Measurements from ENCODE around the gene GRM7.

The GRM7 gene

DNA sequence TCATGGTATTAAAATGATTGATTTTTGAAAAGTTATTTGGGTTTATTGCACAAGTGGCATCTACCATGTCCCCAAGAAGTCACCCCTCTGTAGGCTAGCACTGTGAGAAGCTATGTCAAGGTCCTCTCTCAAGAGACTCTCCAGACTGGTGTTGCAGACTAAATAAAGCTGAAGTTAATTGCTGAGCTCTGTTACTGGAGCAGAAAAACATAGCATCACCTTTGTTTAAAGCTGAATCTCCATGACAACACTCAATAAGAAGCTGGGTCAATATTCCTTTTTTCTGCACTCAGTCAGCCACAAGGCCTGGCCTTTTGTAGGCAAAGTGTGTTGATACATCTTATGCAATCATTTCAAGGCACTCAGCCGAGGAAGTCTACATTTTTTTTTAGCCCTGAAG, 834.1 kb downstream of the GRM7 start:
- TF ChIP-seq GATA2 (IDR thresholded peaks at IDR 0.05; ENCODE audit: low read depth, low read length): no peak
- no peak for TF ChIP-seq GATA3 (IDR thresholded peaks at IDR 0.05; ENCODE audit: low read depth, low read length)

- TF ChIP-seq GATA3 (IDR thresholded peaks at IDR 0.05; ENCODE audit: low read depth, low read length): no peak
- TF ChIP-seq GATA2 (IDR thresholded peaks at IDR 0.05; ENCODE audit: low read depth, low read length): no peak
These were observed 835.4 kb downstream of the GRM7 start for GRCh38 chr3:7696320-7696719.

DNA sequence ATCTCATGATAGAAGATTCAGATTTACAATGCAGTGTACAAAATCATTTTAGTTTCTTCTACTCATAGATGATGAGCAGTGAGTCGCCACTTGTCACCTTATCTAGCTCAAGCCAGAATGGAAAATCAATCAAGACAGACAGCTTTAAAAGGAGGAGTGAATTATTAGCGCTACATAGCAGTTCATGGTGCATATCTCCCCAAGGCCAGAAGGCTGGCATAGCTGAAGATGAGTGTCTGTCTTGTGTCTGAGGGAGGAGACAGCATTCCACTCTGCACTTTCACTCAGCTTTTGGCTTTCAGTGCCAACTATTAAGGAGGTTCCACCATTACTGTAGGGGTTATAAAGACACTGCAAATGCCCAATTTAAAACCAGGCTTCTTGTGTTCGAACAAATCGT, 836.6 kb downstream of the GRM7 start:
- TF ChIP-seq GATA3 (IDR thresholded peaks at IDR 0.05; ENCODE audit: low read depth, low read length): no peak
- no peak for TF ChIP-seq GATA2 (IDR thresholded peaks at IDR 0.05; ENCODE audit: low read depth, low read length)

- no peak for TF ChIP-seq GATA3 (IDR thresholded peaks at IDR 0.05; ENCODE audit: low read depth, low read length)
- no peak for TF ChIP-seq GATA2 (IDR thresholded peaks at IDR 0.05; ENCODE audit: low read depth, low read length)
These were observed 839.6 kb downstream of the GRM7 start for GRCh38 chr3:7700539-7700938.

DNA sequence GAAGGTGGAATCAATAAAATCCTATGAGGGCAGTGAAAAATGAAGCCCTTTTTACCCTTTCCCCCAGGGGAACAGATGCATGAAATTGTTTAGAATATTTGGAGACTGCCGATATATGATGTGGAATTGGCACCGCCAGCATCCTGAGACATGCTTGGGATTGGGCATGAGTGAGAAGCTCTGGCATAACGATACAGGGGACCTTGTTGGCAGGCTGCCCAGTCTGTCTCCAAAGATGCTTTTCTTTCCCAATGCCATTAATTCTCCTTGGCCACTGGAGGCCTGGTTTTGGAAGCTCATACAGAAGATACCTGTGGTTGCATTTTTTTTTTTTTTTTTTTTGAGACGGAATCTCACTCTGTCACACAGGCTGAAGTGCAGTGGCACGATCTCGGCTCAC, 840.1 kb downstream of the GRM7 start:
- TF ChIP-seq GATA2 (IDR thresholded peaks at IDR 0.05; ENCODE audit: low read depth, low read length) (no peak), GATA3 (IDR thresholded peaks at IDR 0.05; ENCODE audit: low read depth, low read length) (no peak)

DNA sequence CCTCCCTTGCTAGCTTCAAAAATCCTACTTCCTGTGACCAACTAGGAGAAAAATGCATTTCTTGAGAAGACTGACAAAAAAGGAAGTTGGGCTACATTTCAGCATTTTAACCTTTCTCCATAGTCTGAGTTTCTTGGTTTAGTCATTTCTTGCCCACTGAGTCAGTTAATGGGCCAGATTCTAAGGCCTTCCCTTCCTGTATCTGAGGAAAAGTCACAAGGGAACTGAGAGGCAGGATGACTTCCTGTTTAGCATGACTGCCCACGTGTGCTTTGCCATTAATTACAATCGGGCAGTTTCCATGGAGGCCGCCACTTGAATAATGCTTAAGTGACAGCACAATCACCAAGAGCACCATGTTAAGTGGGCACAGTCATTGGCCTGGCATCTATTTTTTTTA, 846.3 kb downstream of the GRM7 start:
- TF ChIP-seq GATA2 (IDR thresholded peaks at IDR 0.05; ENCODE audit: low read depth, low read length) (no peak), GATA3 (IDR thresholded peaks at IDR 0.05; ENCODE audit: low read depth, low read length) (no peak)

DNA sequence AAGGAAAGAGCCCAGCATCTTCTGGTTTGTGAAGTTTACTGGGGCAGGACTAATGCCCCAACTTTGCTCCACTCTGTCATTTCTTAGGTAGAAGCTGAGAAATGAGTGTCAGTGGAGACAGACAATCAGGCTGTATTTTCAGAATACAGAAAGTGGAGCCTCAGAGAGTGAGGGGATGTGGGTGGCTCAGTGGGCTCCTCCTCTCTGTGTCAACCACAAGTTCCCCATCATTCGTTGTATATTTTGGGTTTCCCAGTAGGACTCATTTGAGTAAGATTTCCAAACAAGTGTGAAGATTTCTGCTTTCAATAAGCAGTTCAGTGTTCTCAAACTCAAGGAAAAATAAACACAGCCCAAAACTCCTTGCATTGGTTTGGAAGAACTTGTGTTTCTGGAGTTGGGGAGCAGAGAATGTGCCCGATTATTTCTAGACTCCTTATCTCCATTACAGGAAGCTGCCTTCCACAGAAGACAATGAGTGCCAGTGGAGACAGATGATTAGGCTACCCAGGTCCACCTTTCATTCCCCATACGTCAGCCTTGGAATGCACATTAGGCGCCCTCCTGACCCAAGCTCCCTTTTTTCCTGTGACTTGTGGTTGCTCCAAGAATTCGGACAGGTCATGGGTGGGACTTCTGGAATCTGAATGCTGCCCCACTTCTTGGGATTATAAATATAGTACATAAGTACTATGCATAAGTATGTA, 848.6 kb downstream of the GRM7 start:
- TF ChIP-seq GATA2 (IDR thresholded peaks at IDR 0.05; ENCODE audit: low read depth, low read length): no peak
- no peak for TF ChIP-seq GATA3 (IDR thresholded peaks at IDR 0.05; ENCODE audit: low read depth, low read length)

DNA sequence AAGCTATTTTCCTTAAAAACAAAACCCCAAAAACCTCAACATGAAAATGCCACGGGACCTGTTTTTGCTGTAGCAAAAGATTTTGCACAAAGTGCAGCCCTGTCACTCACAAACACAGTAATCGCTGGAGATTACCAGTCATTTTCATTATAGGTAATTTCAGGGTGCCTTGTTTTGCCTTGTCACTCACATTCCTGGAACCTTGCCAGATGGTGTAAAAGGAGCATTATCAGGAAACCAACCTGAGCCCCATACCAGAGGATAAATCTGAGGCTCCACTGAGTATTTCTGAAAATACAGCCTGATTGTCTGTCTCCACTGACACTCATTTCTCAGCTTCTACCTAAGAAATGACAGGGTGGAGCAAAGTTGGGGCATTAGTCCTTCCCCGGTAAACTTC, 849.4 kb downstream of the GRM7 start:
- TF ChIP-seq GATA2 (IDR thresholded peaks at IDR 0.05; ENCODE audit: low read depth, low read length): no peak
- no peak for TF ChIP-seq GATA3 (IDR thresholded peaks at IDR 0.05; ENCODE audit: low read depth, low read length)

DNA sequence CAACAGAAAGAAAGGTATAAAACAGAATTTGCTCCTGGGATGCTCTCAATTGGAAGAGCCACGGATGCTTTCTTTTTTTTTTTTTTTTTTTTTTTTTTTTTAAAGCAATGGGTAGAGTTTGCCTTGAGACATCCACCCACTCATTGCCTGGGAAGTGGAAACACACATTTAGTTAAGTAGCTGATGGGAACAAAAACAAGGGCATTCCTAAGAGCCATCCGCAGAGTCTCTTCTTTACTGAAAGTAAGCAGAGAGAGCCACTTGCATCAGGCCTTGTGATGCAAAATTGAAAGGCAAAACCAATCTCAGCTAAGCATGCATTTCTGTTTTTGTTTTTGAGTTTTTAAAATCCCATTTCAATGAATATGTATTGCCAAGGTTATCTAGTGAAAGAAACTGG, 852.8 kb downstream of the GRM7 start:
- TF ChIP-seq GATA2 (IDR thresholded peaks at IDR 0.05; ENCODE audit: low read depth, low read length) (no peak), GATA3 (IDR thresholded peaks at IDR 0.05; ENCODE audit: low read depth, low read length) (no peak)

DNA sequence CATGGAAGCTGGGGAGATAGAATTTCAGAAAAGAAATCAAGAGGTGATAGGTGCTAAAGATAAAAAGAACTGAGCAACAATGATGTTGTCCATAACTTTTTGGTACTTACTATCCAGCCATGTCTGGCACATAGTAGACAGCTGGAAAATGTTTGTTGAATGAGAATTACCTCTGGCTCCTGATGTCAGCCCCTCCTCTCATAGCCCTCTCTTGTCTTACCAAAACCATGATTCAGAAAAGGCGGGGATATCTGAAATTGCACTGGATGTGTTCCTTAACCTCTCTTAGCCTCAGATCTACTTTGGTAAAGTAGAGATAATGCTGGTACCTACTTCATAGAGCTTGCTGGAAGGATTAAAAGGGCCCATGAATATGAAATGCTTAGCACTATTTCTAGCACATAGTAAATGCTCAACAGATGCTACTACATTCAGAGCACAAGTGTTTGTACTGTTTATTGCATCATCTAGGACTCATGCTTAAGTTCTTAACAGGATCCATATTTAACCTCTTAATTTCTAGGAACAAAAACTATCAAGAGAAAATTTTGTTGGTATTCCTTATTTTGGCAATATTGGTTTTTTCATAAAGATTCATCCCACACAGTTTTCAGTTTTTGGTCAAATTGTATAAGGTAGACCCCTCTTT, 859.9 kb downstream of the GRM7 start:
- TF ChIP-seq GATA3 (IDR thresholded peaks at IDR 0.05; ENCODE audit: low read depth, low read length) (no peak), GATA2 (IDR thresholded peaks at IDR 0.05; ENCODE audit: low read depth, low read length) (no peak)

- TF ChIP-seq GATA2 (IDR thresholded peaks at IDR 0.05; ENCODE audit: low read depth, low read length) (no peak), GATA3 (IDR thresholded peaks at IDR 0.05; ENCODE audit: low read depth, low read length) (no peak)
These were observed 861.0 kb downstream of the GRM7 start for GRCh38 chr3:7721869-7722268.

DNA sequence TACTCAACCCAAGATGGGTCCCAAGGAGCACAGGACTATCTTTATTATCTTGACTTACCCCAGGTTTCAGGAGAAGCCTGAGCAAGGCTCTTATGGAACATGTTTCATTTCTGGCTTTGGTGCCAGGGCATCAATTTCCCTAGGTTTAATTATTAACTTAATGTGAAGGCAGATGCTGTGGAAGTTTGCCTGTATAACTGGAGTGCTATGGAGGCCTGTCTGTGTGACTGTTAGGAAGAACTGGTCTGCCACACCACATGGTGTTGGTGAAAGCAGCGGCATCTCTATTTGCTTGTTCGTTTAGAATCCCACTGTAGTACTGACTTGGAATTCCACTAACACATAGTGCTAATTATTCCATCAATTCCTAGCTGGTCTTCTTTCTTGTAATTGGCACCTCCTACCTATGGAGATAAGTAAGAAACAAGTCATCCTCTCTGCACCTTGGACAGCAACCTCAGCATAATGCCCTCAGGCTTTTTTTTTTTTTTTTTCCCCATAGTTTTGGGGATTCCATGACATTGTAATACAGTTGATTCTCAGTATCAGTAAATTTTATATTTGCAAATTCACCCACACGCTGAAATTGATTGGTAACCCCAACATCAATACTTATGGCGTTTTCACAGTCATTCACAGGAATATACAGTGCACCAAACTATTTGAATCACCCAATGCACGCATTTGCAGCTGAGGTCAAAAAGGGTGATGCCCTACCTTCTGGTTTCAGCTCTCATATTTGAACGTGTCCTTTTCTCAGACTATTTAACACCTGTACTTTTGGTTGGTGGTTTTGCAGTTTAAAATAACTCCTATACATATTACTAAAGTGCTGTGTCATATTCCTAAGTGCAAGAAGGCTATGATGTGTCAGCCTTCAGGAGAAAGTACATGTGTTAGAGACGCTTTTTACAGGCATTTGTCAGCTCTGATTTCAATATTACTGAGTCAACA, 867.9 kb downstream of the GRM7 start:
- TF ChIP-seq GATA3 (IDR thresholded peaks at IDR 0.05; ENCODE audit: low read depth, low read length) (no peak), GATA2 (IDR thresholded peaks at IDR 0.05; ENCODE audit: low read depth, low read length) (no peak)

DNA sequence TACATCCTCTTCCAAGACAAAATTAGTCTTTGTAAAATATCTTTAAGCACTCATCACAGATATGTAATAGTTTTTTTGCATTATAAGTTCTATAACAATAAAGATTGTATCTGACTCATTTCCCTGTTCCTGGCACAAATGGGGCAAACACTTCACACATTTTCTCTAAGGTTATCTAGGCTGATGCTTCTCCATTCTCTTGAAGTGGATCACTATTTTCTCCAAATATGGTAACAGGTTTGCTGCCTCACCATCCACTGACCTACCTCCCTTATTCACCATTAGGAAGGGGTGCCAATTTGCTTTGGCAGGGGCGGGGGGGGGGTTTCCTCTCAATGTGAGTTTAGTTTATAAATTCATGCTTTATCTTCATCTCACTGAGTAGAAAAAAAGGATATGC, 873.0 kb downstream of the GRM7 start:
- no peak for TF ChIP-seq GATA3 (IDR thresholded peaks at IDR 0.05; ENCODE audit: low read depth, low read length)
- TF ChIP-seq GATA2 (IDR thresholded peaks at IDR 0.05; ENCODE audit: low read depth, low read length): no peak

DNA sequence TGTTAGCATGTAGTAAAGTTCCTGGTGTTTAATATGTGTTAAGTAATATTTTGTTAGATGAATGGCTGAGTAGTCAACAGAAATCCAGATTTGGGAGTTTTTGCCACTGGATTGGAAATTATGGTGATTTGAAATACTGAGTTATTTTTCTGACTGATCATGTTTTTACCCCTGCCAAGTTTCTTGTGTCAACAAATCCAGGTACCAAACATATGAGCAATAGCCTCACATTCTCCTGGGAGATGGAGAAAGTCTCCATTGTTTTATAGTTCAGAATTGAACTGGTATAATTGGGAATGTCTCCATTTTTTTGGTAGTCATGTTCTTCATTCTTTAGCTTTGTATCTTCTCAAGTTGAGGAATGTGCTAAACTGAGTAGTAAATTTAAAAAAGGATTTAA, 873.5 kb downstream of the GRM7 start:
- TF ChIP-seq GATA2 (IDR thresholded peaks at IDR 0.05; ENCODE audit: low read depth, low read length) (no peak), GATA3 (IDR thresholded peaks at IDR 0.05; ENCODE audit: low read depth, low read length) (no peak)

Data from SH-SY5Y (cell line).